ENCODE measurements around the gene FSCN2.
A peak's percentile ranks its signal among the peaks of the same experiment; 100 is the strongest.

Gene FSCN2

DNA sequence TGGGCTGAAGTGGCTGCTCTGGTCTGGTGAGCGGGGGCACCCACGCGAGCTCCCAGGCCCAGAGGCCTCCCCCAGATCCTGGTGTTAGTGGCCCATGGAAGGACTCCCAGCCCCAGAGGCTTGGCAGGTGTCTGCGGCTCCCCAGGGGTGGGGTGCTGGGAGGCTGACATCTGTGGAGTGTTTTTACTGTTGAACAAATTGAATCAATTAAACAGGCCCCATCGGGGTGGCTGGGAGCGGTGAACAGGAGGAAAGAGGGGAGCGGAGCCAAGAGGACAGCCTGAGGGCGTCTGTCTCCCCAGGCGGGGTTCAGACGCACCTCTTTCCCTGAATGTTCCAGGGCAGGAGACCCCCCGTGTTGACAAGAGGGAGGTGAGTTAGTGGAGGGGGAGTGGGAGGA, 45.5 kb upstream of the FSCN2 start:
- TF ChIP-seq ZFX (IDR thresholded peaks at IDR 0.05; ENCODE audit: borderline replicate concordance): no peak
- TF ChIP-seq, protein P1, sequence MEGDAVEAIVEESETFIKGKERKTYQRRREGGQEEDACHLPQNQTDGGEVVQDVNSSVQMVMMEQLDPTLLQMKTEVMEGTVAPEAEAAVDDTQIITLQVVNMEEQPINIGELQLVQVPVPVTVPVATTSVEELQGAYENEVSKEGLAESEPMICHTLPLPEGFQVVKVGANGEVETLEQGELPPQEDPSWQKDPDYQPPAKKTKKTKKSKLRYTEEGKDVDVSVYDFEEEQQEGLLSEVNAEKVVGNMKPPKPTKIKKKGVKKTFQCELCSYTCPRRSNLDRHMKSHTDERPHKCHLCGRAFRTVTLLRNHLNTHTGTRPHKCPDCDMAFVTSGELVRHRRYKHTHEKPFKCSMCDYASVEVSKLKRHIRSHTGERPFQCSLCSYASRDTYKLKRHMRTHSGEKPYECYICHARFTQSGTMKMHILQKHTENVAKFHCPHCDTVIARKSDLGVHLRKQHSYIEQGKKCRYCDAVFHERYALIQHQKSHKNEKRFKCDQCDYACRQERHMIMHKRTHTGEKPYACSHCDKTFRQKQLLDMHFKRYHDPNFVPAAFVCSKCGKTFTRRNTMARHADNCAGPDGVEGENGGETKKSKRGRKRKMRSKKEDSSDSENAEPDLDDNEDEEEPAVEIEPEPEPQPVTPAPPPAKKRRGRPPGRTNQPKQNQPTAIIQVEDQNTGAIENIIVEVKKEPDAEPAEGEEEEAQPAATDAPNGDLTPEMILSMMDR (IDR thresholded peaks at IDR 0.05): no peak
- H3K27ac ChIP-seq: peak overlapping the region; percentile 83

DNA sequence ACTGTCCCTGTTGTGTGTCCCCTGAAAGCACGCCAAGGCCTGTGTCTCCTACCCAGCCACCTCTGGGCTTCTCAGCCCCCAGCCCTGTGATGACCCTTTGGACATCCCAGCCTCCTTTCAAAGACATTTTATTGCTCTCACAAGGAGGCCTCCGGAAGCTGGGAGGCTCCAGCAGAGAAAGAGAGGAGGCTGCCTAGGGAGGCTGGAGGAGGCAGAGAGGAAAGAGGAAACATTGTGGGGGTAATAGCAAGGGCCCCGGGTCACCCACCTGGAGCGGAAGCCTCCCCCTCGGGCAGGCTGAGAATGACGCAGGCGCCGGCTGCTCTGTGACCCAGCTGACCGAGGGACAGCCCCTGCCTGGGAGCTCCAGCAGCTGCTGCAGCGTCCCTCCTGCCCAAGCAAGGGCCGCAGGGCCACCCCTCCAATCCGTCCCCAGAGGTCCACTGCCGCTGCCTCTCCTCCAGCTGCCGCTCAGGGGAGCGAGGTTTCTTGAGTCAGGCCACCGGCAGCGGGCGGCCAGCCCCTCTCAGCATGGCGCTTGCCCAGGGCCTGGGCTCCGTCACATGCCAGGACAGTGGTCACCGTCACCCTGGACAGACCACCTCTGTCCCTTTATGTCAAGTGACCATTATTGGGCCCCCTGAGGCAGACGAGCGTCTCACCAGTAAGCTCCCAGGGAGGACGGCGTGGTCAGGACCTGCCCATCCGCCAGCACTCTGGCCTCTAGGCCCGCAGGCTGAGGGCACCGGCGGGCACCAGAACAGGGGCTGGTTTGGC, 44.9 kb upstream of the FSCN2 start:
- TF ChIP-seq, protein P1 (IDR thresholded peaks at IDR 0.05): no peak
- TF ChIP-seq ZFX (IDR thresholded peaks at IDR 0.05; ENCODE audit: borderline replicate concordance): no peak
- peak overlapping the region; percentile 83 for H3K27ac ChIP-seq

- TF ChIP-seq, protein P1 (IDR thresholded peaks at IDR 0.05): no peak
- no peak for TF ChIP-seq ZFX (IDR thresholded peaks at IDR 0.05; ENCODE audit: borderline replicate concordance)
- peak overlapping the region; percentile 83 for H3K27ac ChIP-seq
Measured at GRCh38 chr17:81483862-81484194, 44.3 kb upstream of the FSCN2 start.

DNA sequence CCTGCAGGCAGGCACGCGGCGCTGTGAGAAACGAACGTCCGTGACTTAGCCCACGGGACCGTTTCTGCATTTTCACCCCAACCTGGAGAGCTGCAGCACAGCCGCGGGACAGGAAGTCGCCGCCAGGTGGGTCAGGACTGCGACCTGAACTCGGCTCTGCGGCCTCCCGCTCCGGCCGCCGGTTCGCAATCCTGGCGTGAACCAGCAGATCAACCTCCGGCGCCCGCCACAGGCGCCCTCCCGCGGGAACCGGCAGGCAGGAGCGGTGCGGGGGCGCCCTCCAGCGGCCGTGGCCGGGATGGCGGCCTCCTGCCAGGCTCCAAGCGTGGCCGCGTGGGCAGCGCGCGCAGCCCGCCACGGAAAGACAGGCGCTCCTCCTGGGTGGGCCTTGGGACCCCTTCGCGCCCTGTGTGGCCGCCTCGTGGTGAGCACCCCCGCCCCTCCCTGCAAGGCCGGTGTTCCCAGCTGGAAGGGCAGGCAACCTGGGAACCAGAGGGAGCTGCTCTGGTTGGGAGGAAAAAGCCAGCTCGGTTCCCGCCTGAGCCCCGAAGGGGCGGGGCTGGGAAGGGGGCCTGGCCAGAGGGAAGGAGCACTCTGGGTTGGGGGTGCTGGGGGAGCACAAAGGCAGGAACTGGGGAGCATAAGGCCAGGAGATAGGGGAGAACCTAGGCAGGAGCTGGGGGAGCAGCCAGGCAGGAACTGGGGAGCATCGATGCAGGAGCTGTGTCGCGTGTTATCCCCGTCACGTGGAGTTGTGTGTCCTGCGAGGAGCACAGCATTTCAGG, 43.8 kb upstream of the FSCN2 start:
- peak overlapping the region; percentile 83 for H3K27ac ChIP-seq
- TF ChIP-seq, protein P1 (IDR thresholded peaks at IDR 0.05): peak; percentile 98
- TF ChIP-seq ZFX (IDR thresholded peaks at IDR 0.05; ENCODE audit: borderline replicate concordance): no peak

- TF ChIP-seq, protein P1 (IDR thresholded peaks at IDR 0.05): no peak
- no peak for TF ChIP-seq ZFX (IDR thresholded peaks at IDR 0.05; ENCODE audit: borderline replicate concordance)
- peak overlapping the region; percentile 23; the same call in 1 of the 2 replicates for H3K27ac ChIP-seq
Measured at GRCh38 chr17:81486199-81486810, 41.9 kb upstream of the FSCN2 start.

GRCh38 chr17:81487089-81487486, 41.1 kb upstream of the FSCN2 start:
- H3K27ac ChIP-seq: peak overlapping the region; percentile 92
- TF ChIP-seq, protein P1 (IDR thresholded peaks at IDR 0.05): no peak
- no peak for TF ChIP-seq ZFX (IDR thresholded peaks at IDR 0.05; ENCODE audit: borderline replicate concordance)

Measured in 22Rv1 (cell line).